Endothelial cell of umbilical vein (primary cell): ENCODE measurements around the gene IRF3.
A peak's percentile ranks its signal among the peaks of the same experiment; 100 is the strongest.

Experiments
- CTCF ChIP-seq, 2 donors: IDR thresholded peaks; 1 replicate in 1 of 2; 2 replicates in 1 of 2; pipeline ENCODE4 v1.5.1; 2011; ENCODE audit warnings: low read length in 2 of 2, mild to moderate bottlenecking in 2 of 2, moderate library complexity in 2 of 2, control low read depth in 1 of 2, inconsistent platforms in 1 of 2, low read depth in 1 of 2; ENCODE audit not compliant: insufficient read depth in 1 of 2; ENCODE audit errors: extremely low read depth in 1 of 2
- EZH2 ChIP-seq: IDR thresholded peaks from 2 replicates; pipeline ENCODE4 v1.6.1; 2012; ENCODE audit warnings: borderline replicate concordance, low read depth, mild to moderate bottlenecking, moderate library complexity, low read length, inconsistent platforms; ENCODE audit not compliant: severe bottlenecking
- FOS ChIP-seq: IDR thresholded peaks from 2 replicates; pipeline ENCODE4 v1.6.1; 2011; ENCODE audit warnings: mild to moderate bottlenecking, low read length, moderate library complexity, borderline replicate concordance; ENCODE audit not compliant: insufficient read depth
- GATA2 ChIP-seq: IDR thresholded peaks from 2 replicates; pipeline ENCODE4 v1.7.0; 2011; ENCODE audit warnings: low read depth, mild to moderate bottlenecking, moderate library complexity, mixed read lengths, low read length; ENCODE audit not compliant: insufficient read length, insufficient read depth
- MYC ChIP-seq: IDR thresholded peaks from one replicate; pipeline ENCODE4 v1.6.1; 2011; ENCODE audit warnings: mild to moderate bottlenecking, low read depth, low read length
- POLR2A ChIP-seq: IDR thresholded peaks from 2 replicates; pipeline ENCODE4 v1.6.1; 2012; ENCODE audit warnings: low read depth, mild to moderate bottlenecking, control low read depth, low read length
- POLR2AphosphoS5 ChIP-seq: IDR thresholded peaks from 2 replicates; pipeline ENCODE4 v1.6.1; 2012; ENCODE audit warnings: low read depth, mild to moderate bottlenecking, control low read depth, low read length, moderate library complexity; ENCODE audit not compliant: insufficient read depth
- TF ChIP-seq, protein P1 (sequence below): IDR thresholded peaks from 2 replicates; pipeline ENCODE4 v1.6.1; 2011; ENCODE audit not compliant: insufficient read depth, insufficient read length

GRCh38 chr19:49710372-49710951 is 44.8 kb upstream of the IRF3 start:
- TF ChIP-seq CTCF (IDR thresholded peaks at IDR 0.05; ENCODE audit: extremely low read depth in 1 of 2, insufficient read depth in 1 of 2, low read depth in 1 of 2, low read length in 2 of 2) (no peak), POLR2A (no peak), MYC (no peak), EZH2 (no peak), POLR2AphosphoS5 (no peak), GATA2 (no peak), FOS (peak; percentile 49)
- TF ChIP-seq, protein P1, sequence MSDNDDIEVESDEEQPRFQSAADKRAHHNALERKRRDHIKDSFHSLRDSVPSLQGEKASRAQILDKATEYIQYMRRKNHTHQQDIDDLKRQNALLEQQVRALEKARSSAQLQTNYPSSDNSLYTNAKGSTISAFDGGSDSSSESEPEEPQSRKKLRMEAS, result no peak
